Measurements from ENCODE around the gene ERP44.

GRCh38 chr9:100120286-100120685 is 21.5 kb upstream of the ERP44 start:
- TF ChIP-seq POLR2A (IDR thresholded peaks at IDR 0.05; ENCODE audit: low read depth, low read length) (no peak), POLR2AphosphoS5 (IDR thresholded peaks at IDR 0.05; ENCODE audit: low read depth, low read length) (no peak), TAF1 (IDR thresholded peaks at IDR 0.05; ENCODE audit: borderline replicate concordance, low read depth, low read length) (no peak)
